Mesenteric fat pad (tissue), 1 donor: ENCODE measurements around the gene C15orf40. TPM values are rescaled to one million over a fixed set of nuclear protein-coding genes. Genes with fewer than 3 reads are reported as not detected.
"Not testable (repeated sequence)": the region's sequence is repeated elsewhere in the genome, so short reads cannot be mapped to it uniquely, and the experiment has no call there.

Source experiments
- DNase-seq: peaks from one replicate; pipeline ENCODE4 v3.0.0-alpha.2; 2020; ENCODE audit warnings: low spot score
- long read RNA-seq: library from polyadenylated mRNA; unstranded; transcript quantifications from one replicate; pipeline ENCODE4 v2.0.0, GENCODE V29; 2020
- total RNA-seq: library from RNA; stranded (reverse); fragmentation: NEBNext Ultra II Directional; extraction: Animal tissue kit (Norgen Biotek cat#: 25700); gene quantifications from one replicate; pipeline ENCODE4 v1.2.1, GENCODE V29; 2021
- donor health status: DM: yes; HTN: yes; CAD: no.

The C15orf40 gene
- 21.5 TPM for total RNA-seq
- long read RNA-seq, full-length matches to known transcripts = 15 of 25 reads
- long read RNA-seq, partial matches to known transcripts = 0 of 25 reads
- long read RNA-seq, other reads (novel, unspliced or antisense) = 10 of 25 reads

- peak; percentile 96 for DNase-seq
Observed at GRCh38 chr15:83011271-83012075, at the start of gene C15orf40. Gene C15orf40 (minus strand): TSS chr15:83011639. CDS start chr15:83011607, 32 bp downstream.

GRCh38 chr15:83057696-83058376 lies 46.4 kb upstream of the C15orf40 start:
- no peak for DNase-seq

GRCh38 chr15:83057002-83057401 lies 45.6 kb upstream of the C15orf40 start:
- DNase-seq = no peak

- DNase-seq = no peak
Observed at GRCh38 chr15:83053151-83053550, 41.7 kb upstream of the C15orf40 start.

- no peak for DNase-seq
Observed at GRCh38 chr15:83046558-83047127, 35.2 kb upstream of the C15orf40 start.

DNA sequence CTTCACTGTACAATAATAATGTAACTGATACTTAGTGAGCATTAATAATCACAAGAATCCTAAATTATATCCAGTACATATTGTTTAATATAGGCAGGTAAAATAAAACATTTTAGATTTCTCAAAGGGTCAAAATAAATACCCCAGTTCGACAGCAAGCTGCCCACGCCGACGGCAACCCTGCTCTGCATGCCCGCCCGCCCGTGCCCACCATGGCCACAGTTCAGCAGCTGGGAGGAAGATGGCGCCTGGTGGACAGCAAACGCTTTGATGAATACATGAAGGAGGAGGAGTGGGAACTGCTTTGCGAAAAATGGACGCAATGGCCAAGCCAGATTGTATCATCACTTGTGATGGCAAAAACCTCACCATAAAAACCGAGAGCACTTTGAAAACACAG lies 32.7 kb upstream of the C15orf40 start:
- DNase-seq = no peak

GRCh38 chr15:83039206-83039605 lies 27.8 kb upstream of the C15orf40 start:
- no peak for DNase-seq

DNA sequence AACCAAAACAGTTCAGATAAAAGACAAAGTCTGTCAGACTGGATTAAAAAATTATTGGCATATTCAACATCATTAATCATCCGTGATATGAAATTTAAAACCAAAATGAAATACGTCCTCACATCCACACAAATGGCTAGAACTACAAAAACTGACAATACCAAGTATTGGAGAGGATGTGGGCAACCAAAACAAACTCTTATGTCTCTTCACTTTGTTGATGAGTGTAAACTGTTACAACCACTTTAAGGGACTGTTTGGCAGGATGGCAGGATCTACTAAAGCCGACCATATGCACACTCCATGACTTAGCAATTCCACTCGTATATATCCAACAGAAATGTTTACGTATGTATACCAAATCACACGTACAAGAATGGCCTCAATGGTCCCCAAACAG lies 24.8 kb upstream of the C15orf40 start:
- no peak for DNase-seq

DNA sequence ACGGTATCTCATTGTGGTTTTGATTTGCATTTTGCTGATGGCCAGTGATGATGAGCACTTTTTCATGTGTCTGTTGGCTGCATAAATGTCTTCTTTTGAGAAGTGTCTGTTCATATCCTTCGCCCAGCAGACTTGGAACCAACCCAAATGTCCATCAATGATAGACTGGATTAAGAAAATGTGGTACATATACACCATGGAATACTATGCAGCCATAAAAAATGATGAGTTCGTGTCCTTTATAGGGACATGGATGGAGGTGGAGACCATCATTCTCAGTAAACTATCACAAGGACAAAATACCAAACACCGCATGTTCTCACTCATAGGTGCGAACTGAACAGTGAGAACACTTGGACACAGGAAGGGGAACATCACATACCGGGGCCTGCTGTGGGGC lies 19.8 kb upstream of the C15orf40 start:
- not testable (repeated sequence) for DNase-seq

- no peak for DNase-seq
Observed at GRCh38 chr15:83030021-83030420, 18.6 kb upstream of the C15orf40 start.

GRCh38 chr15:83018436-83018835 lies 7.0 kb upstream of the C15orf40 start:
- DNase-seq = no peak

GRCh38 chr15:83016906-83017305 lies 5.5 kb upstream of the C15orf40 start:
- DNase-seq = no peak

GRCh38 chr15:83015361-83015760 lies 3.9 kb upstream of the C15orf40 start:
- no peak for DNase-seq

DNA sequence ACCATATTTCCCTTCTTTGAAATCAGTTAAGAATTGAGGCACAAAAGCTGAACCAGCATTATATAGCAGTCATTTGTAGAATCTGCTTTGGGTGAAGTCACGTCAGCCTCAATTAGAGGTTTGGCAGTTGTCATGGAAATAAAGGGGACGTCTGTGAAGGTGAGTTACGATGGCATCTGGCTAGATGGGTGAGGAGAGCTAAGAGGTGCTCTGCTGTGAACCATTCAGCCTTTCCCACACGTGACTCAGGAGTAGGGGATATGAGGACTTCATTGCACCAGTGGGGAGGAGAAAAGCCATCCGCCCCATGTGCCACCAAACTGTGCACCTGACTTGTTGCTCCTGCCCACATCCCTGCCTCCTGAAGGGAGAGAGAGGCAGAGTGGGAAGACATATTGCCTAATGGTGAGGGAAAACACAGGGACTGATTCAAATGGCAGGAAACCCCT lies 2.8 kb upstream of the C15orf40 start:
- DNase-seq = no peak

DNA sequence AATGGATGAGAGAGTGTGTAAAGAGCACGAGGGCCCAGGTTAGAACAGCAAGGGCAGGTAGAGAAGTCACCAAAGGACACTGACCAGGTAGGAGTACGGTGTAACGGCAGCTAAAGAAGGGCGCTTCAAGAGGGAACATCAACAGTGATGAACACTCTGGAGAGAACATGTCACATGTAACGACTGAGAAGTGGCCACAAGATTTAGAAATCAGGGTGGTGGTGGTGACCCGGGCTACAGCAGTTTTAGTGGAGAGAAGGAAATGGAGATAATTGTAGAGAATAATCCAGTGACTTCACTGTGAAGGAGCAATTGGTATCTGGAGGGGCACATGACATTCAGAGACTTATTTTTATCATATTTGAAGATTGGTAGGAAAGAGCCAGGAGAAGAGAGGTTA lies 1.2 kb upstream of the C15orf40 start:
- no peak for DNase-seq

DNA sequence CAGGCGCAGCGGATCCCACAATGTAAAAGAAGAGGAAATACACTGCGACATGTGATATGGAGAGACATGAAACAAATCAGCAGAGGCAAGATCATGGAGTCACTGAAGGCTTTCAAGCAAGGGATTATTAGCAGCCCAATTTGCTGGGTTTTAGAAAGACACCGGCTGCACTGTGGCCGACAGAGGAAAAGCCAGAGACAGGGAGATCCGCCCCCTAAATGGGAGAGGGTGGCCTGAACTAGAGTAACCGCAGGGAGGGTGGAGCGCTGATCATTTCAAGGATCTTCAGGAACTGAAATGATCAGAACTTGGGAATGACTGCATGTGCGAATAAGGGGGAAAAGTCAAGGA lies 612 bp upstream of the C15orf40 start:
- no peak for DNase-seq

DNA sequence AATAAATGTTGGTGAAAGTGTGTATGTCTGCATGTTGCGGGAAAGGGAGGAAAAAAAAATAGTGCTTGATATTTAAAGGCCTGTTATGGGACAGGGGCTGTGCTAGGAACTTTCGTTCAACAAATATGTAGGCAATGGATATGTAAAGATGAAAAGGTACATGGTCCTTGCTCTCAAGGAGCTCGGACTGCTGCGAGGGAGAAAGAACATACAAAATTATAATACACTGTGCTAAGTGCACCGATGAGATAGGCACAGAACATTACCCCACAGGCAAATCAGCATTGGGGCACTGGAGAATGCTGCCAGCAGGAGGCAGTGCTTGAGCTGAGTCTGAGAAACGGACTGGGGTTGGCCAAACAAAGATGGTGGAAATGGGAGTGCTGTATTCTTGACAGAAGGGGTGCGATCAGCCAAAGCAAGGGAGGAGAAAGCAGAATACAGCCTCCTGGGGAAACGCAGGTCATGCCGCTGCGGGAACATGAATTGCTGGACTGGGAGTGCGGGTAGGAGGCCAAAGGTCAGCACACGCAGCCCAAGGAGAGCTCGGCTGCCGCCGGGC lies 649 bp downstream of the C15orf40 start:
- DNase-seq = no peak

DNA sequence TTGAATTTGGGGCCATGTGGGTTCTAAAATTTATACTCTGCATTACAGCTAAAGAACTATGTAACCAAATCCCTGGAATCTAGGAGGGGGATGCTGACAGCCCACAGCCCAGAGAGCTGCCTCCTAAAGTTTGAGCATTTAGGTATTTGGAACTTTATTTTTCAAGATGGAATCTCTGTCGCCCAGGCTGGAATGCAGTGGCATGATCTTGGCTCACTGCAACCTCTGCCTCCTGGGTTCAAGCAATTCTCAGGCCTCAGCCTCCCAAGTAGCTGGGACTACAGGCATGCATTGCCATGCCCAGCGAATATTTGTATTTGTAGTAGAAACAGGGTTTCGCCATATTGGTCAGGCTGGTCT lies 10.8 kb downstream of the C15orf40 start:
- not testable (repeated sequence) for DNase-seq

DNA sequence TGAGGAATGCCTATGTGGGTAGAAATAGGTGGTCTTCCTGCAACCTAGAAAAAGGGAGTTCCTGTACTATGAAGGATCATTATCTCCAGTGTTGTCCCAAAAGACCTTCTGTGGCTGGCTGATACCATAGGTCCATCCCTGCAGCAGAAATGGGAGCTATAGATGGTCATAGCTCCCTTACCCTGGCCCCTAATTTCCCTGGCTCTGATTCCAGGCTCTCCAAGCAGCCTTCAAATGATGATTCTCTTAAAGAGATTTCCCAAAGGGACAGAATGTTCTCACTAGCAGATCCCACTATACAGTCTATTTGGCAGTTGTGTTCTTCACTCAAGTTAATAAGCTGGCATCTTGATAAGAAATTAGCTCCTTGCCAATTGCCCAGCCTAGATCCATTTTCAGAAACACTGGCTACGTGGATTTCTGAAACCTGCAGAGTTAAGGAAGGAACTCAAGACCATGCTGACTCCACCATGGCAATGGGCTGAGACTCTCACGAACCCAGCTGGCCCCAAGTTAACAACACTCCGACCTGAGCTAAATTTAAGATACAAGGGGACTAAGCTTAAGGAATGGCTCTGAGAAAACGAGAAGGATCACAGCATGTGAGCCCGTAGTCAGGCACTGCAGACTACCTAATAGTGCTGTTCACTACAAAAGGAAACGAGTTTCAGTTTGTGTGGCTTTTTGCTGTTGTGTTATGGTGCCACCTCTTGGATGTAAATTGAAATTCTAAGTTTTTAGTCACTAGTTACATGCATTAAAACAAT lies 11.4 kb downstream of the C15orf40 start:
- no peak for DNase-seq

GRCh38 chr15:82999426-82999825 lies 12.0 kb downstream of the C15orf40 start:
- DNase-seq = no peak

GRCh38 chr15:82995938-82996337 lies 15.5 kb downstream of the C15orf40 start:
- no peak for DNase-seq
